Measurements from ENCODE around the gene EPHB2.
"Not testable (repeated sequence)": the region's sequence is repeated elsewhere in the genome, so short reads cannot be mapped to it uniquely, and the experiment has no call there.

Gene EPHB2

GRCh38 chr1:22843441-22844183, 133.0 kb downstream of the EPHB2 start:
- DNase-seq: not testable (repeated sequence)

DNA sequence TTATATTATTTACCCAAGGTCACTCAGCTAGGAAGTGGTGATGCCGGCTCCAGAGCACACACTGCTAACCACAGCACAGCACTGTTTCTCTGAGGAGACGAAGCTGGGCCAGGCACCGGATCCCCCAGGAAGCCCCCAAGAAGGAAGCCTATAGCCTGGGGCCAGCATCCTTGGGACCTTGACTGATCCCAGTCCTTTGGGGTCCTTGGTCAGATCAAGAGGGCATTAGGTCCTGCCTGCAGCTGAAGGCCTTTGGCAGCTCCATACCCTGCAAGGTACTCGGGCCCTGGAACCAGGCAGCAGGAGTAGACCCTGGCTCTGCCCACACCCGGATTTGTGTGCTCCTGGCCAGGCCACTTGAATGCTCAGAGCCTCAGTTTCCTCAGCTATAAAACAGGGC, 134.0 kb downstream of the EPHB2 start:
- no peak for DNase-seq

DNA sequence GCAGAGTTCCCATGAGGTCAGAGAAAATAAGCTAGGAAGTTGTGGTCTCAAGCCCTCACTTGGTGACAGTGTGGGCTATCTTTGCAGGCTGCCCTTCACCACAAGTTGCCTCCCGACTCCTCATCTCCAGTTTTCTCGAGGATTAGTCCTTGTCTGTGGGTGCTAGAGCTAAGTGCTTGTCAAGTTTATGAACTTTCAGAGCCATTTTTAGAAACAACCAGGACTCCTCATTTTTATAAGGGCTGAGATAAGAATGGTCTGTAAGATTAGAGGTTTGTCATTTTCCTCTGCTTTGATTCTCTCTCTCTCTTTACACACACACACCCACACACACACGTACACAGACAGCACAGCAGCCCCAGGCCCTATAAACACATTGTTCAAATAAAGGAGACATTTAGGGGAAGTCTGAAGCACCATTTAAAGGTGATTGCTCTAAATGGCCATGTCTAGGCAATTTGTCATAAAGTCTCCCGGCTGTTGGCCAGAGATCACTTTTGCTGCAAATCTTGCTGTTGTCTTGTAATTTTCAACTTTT, 134.8 kb downstream of the EPHB2 start:
- DNase-seq: no peak

DNA sequence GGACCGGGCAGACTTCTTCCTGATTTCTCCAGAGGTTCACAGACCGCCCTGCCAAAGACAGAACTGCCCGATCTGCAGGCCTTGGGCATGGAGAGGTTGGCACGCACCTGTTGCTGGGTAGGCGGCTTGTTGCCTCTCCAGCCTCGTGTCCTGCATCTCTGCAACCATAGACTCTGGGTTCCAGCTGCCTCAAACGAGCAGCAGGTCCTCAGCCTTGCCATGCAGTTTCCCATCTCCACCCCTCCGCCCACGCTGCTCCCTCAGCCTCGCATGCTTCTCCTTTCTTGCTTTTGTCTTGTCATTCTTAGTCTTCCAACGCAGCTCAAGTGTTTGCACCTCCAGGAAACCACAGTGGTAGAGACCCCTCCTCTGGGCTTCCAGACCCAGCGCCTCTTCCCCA, 135.8 kb downstream of the EPHB2 start:
- DNase-seq: no peak

GRCh38 chr1:22847249-22847648, 136.6 kb downstream of the EPHB2 start:
- no peak for DNase-seq

DNA sequence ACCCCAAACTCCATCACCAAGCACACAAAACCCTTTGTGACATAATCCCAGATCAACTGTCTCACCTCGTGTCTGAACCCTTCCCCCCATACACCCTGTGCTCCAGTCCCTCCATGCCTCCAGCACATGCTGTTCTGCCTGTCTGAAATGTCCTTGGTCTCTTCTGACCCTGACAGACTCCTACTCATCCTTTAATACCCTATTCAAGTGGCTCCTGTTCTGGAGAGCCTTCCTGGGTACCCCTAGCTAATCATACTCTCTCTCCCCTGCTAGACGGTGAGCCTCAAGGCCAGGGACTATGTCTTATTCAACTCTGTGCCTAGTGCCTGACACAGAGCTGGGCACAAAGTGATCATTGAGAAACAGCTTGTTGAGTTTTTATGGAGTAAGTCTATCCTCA, 137.1 kb downstream of the EPHB2 start:
- no peak for DNase-seq

- no peak for DNase-seq
Observed at GRCh38 chr1:22848405-22848804, 137.8 kb downstream of the EPHB2 start.

GRCh38 chr1:22849770-22850169, 139.1 kb downstream of the EPHB2 start:
- no peak for DNase-seq

GRCh38 chr1:22850281-22850680, 139.6 kb downstream of the EPHB2 start:
- DNase-seq: no peak

DNA sequence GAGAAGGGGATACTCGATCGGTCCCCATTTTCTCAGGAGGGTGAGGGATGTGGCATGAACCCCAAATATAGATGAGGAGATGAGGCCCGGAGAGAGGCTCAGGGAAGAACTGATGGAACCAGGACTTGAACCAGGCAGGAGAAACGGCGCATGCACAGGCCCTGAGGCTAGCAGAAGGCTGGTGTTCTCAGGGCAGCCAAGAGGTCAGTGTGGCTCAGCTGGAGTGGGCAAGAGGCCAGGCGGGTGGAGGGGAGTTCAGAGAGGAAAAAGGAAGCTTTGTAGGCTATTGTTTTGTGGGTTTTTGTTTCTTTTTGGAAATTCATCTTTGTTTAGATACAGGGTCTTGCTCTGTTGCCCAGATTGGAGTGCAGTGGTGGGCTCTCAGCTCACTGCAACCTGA, 140.0 kb downstream of the EPHB2 start:
- DNase-seq: no peak

DNA sequence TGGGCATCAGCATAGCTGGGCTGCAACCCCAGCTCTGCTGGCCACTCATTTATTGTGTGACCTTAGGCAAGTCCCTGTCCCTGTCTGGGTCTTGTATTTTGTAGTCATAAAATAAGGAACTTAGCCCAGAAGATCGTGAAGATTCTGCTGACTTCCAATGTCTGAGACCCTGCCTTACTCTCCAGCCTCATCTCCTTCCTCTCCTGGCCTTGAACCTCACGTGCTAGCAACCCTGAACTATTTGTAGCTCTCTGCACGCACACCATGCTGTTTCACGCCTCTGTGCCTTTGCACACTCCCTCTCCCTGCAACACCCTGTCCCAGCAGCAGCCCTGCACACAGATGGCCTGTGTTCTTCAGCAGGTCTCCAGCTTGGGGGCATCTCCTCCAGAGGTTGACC, 140.9 kb downstream of the EPHB2 start:
- no peak for DNase-seq

GRCh38 chr1:22852144-22852655, 141.6 kb downstream of the EPHB2 start:
- no peak for DNase-seq

- no peak for DNase-seq
Observed at GRCh38 chr1:22853651-22854185, 143.1 kb downstream of the EPHB2 start.

DNA sequence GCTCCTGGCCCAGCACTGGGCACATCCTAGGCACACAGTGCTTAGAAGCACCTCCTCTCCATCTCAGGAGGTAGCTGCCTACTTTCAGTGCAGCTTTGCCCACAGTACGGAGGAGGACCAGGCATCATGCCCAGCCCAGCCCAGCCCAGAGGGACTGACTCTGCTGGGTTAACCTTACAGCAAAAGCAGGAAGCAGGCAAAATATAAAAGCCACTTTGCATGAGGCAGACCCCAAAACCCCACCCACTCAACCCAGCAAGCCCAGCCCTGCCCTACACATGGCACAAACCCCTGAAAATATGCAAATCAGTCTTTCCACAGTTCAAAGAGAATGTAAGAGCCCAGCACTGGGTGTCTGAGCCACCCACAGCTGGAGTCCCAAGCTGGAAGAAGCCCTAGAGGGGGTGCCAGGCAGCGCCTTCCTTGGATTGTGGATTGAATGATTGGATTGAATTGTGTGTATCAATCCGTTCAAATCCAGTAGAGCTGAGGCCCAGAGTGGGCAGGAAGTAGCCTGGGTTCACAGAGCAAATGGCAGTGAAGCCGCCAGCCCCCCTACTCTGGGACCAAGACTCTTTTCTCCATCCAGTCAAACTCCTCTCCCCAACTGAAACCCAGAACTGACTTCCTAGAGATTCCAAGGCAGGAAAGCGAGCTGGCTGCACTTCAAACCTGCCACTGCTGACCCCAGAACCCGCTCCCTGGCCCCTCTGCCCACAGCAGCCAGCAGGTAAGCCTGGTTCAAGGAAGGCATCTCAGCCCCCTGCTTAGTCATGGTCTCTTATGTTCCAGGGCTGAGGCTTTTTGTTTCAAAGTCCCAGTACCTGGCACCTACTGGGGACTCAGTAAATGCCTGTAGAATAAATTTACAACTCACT, 144.3 kb downstream of the EPHB2 start:
- no peak for DNase-seq

GRCh38 chr1:22855668-22856606, 145.3 kb downstream of the EPHB2 start:
- DNase-seq: no peak

DNA sequence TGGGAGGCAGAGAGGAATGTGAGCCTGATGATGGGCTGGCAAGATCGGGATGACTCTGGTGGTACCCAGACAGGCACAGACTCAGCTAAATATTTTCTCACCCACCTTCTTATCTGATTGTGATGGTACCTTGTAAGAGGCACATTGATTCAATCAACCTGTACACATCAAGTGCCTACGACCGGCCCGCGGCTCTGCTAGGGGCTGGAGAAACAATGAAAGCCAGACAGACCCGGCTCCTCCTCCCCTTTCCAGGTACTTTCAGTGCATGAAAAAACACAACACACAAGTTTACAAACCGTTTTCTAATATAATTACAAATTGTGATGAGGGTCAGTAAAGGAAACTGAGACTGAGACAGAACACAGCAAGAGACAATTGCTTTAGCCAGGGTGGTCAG, 147.0 kb downstream of the EPHB2 start:
- no peak for DNase-seq

GRCh38 chr1:22860414-22860800, 149.8 kb downstream of the EPHB2 start:
- no peak for DNase-seq

DNA sequence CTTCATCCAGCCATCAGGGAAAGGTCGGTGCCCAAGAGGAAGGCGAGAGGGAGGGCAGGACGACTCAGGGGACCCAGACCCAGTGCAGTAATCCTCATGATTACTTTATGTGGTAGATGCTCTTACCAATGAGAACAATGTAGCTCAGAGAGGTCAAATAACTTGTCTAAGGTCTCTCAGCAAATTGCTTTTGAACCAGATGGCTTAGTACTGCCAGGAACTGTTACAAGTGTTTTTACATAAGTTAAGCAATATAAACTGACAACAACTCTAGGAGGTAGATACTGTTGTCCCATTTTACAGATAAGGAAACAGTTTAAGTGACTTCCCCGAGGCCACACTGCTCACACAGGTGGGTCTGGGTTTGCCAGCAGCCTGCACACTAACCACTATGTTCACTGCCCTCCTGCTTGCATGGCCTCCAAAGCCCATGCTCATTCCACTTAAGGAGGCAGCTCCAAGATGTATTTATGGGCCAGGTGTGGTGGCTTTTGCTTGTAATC, 150.3 kb downstream of the EPHB2 start:
- no peak for DNase-seq

DNA sequence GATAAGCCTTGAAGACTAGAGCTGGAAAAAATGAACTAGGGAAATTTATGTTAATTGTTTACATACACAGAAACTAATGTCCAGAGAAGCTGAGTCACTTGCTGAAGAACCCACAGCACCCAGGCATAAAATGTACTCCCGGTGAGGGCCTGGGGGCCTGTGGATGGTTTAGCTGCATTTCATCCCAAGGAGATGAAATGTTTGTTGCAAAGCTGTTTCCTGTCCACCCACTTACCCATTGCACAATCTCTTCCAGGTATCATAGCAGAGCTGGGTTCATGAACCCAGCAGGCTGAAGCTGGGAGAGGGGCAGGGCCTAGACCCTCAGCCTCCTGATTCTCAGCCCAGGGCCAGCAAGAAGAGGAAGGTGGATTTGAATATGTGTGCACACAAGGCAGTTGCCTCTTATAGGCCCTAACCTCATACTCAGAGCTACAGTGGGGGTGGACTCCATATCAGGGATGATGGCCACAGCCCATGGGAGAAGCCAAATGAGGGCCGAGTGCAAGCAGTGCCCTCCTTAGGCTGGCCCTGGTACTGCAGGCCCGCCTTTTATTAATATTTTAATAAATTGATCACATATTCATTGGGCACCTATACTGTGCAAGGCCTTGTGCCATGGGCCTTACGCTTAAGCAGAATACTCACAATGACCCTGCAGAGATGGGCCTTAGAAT, 151.3 kb downstream of the EPHB2 start:
- no peak for DNase-seq

DNA sequence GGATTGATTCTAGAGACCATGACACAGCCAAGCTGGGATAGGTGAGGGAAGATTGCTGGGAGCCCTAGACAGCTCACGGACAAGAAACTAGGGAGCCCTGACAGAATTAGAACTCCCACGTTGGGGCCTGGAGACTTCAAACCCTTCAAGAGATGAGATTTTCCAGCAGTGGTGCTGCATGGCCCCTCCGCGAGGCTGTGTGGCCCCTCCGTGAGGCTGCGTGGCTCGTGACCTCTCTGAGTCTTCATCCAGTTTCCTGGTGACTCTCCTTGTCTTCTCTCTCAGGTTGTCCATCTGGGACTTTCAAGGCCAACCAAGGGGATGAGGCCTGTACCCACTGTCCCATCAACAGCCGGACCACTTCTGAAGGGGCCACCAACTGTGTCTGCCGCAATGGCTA, 152.1 kb downstream of the EPHB2 start:
- DNase-seq: no peak

- DNase-seq: no peak
Observed at GRCh38 chr1:22863766-22864165, 153.1 kb downstream of the EPHB2 start.

DNA sequence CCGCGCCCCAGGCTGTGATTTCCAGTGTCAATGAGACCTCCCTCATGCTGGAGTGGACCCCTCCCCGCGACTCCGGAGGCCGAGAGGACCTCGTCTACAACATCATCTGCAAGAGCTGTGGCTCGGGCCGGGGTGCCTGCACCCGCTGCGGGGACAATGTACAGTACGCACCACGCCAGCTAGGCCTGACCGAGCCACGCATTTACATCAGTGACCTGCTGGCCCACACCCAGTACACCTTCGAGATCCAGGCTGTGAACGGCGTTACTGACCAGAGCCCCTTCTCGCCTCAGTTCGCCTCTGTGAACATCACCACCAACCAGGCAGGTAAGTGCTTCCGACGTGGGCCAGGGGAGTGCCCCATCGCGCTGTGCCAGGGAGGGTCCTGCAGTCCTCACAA, 154.2 kb downstream of the EPHB2 start:
- no peak for DNase-seq
